Gastrocnemius medialis (tissue), 4 donors: ENCODE measurements around the gene C1QC. TPM values are rescaled to one million over a fixed set of nuclear protein-coding genes. Genes with fewer than 3 reads are reported as not detected.

ENCODE experiments used
- ATAC-seq, 2 donors: fragments of 150-250 bp; one replicate each; pipeline ENCODE4 v1.9.1; 2016
- DNase-seq, 2 donors: peaks; one replicate each; pipeline ENCODE4 v3.0.0-alpha.2; 2019
- H3K27ac ChIP-seq, 4 donors: fragments of 200-600 bp; sonication (generic); 1 replicate in 1 of 4; 2 replicates in 3 of 4; pipeline ENCODE4 v1.5.1; 2016 to 2018; ENCODE audit warnings: mild to moderate bottlenecking in 2 of 4, moderate library complexity in 1 of 4
- H3K27me3 ChIP-seq, 3 donors: fragments of 200-600 bp; sonication (generic) in 2 of 3; 1 replicate in 1 of 3; 2 replicates in 2 of 3; pipeline versions ENCODE4 v1.5.1 to v1.6.0; 2016 to 2019; ENCODE audit warnings: mild to moderate bottlenecking in 1 of 3, moderate library complexity in 1 of 3
- H3K36me3 ChIP-seq, 2 donors: fragments of 200-600 bp; sonication (generic) in 1 of 2; one replicate each; pipeline ENCODE4 v1.5.1; 2017 to 2018
- H3K4me1 ChIP-seq, 2 donors: fragments of 200-600 bp; sonication (generic) in 1 of 2; one replicate each; pipeline ENCODE4 v1.5.1; 2016 to 2017; ENCODE audit warnings: mild to moderate bottlenecking in 2 of 2
- H3K4me3 ChIP-seq, 4 donors: fragments of 200-600 bp; sonication (generic) in 3 of 4; 1 replicate in 1 of 4; 2 replicates in 3 of 4; pipeline ENCODE4 v1.5.1; 2016 to 2019; ENCODE audit warnings: mild to moderate bottlenecking in 2 of 4
- H3K9me3 ChIP-seq, 3 donors: fragments of 200-600 bp; sonication (generic) in 2 of 3; 1 replicate in 1 of 3; 2 replicates in 2 of 3; pipeline ENCODE4 v1.5.1; 2016 to 2019
- CTCF ChIP-seq, 5 experiments: fragments of 450-650 bp in 3 of 5; fragments of 200-600 bp in 2 of 5; sonication (generic) in 2 of 5; IDR thresholded peaks in 4 of 5; conservative IDR thresholded peaks in 1 of 5; 1 replicate in 4 of 5; 2 replicates in 1 of 5; pipeline ENCODE4 v1.5.1; 2016 to 2019; ENCODE audit warnings: antibody characterized with exemption in 5 of 5, mild to moderate bottlenecking in 3 of 5, moderate library complexity in 3 of 5
- POLR2A ChIP-seq, 2 donors: fragments of 450-650 bp; IDR thresholded peaks; one replicate each; pipeline ENCODE4 v1.6.1; 2017; ENCODE audit warnings: antibody characterized with exemption in 2 of 2, mild to moderate bottlenecking in 2 of 2, moderate library complexity in 2 of 2
- in situ Hi-C, 4 donors: fragments of 200-750 bp; cut with MboI; loops; one replicate each; pipeline versions ENCODE4 v1.15.0 to v1.8.0; 2017; ENCODE audit warnings: low sequenced_read_pairs in 4 of 4
- intact Hi-C: fragments of 100-400 bp; cut with DNase I; formaldehyde crosslinking; loops from one replicate; pipeline ENCODE4 v1.15.1; 2023; ENCODE audit warnings: low total_unique reads
- total RNA-seq, 4 donors: library from RNA; depleted of rRNA; stranded (reverse); fragments of >200 nt; gene quantifications; one replicate each; pipeline versions ENCODE4 v1.1.0 to v1.2.3, GENCODE V29; 2016

The C1QC gene
- total RNA-seq, 4 donors from 2014 or later = 12.9 to 66.3 (median 33.5) TPM

GRCh38 chr1:22597996-22598395 is 45.4 kb upstream of the C1QC start:
- H3K36me3 ChIP-seq = no peaks in the 10 kb centered on the region
- no peak for ATAC-seq
- no peaks in the 10 kb centered on the region for H3K9me3 ChIP-seq
- no peak for DNase-seq
- intact Hi-C loops (no loop called here), in situ Hi-C loops (no loop called here)
- no peak overlapping the region for H3K4me3 ChIP-seq
- no peak overlapping the region for H3K27ac ChIP-seq
- peaks cover 22 to 38% (median 22%) of the 10 kb centered on the region in 3 donors for H3K27me3 ChIP-seq
- TF ChIP-seq CTCF (IDR thresholded peaks at IDR 0.05 in 4 of 5, conservative IDR thresholded peaks at IDR 0.05 in 1 of 5) = no peak
- no peak for TF ChIP-seq POLR2A (IDR thresholded peaks at IDR 0.05)
- H3K4me1 ChIP-seq = no peaks in the 10 kb centered on the region

GRCh38 chr1:22598736-22599135 is 44.7 kb upstream of the C1QC start:
- H3K36me3 ChIP-seq = no peaks in the 10 kb centered on the region
- no peaks in the 10 kb centered on the region for H3K4me1 ChIP-seq
- H3K27me3 ChIP-seq = peaks cover 16 to 37% (median 21%) of the 10 kb centered on the region in 3 donors
- no peak overlapping the region for H3K27ac ChIP-seq
- TF ChIP-seq CTCF (IDR thresholded peaks at IDR 0.05 in 4 of 5, conservative IDR thresholded peaks at IDR 0.05 in 1 of 5) (no peak), POLR2A (IDR thresholded peaks at IDR 0.05) (no peak)
- intact Hi-C loops (no loop called here), in situ Hi-C loops (no loop called here)
- H3K4me3 ChIP-seq = no peak overlapping the region
- DNase-seq = no peak
- no peak for ATAC-seq
- no peaks in the 10 kb centered on the region for H3K9me3 ChIP-seq

GRCh38 chr1:22600071-22600816 is 43.2 kb upstream of the C1QC start:
- intact Hi-C loops (no loop called here), in situ Hi-C loops (no loop called here)
- TF ChIP-seq POLR2A (IDR thresholded peaks at IDR 0.05) = no peak
- TF ChIP-seq CTCF (IDR thresholded peaks at IDR 0.05 in 4 of 5, conservative IDR thresholded peaks at IDR 0.05 in 1 of 5) = no peak
- Histone ChIP-seq H3K27ac (no peak overlapping the region), H3K27me3 (peaks cover 22 to 39% (median 25%) of the 10 kb centered on the region in 3 donors), H3K4me1 (no peaks in the 10 kb centered on the region), H3K4me3 (no peak overlapping the region), H3K9me3 (no peaks in the 10 kb centered on the region), H3K36me3 (no peaks in the 10 kb centered on the region)
- ATAC-seq = no peak
- DNase-seq = no peak

GRCh38 chr1:22600817-22601605 is 42.4 kb upstream of the C1QC start:
- intact Hi-C loops (no loop called here), in situ Hi-C loops (no loop called here)
- TF ChIP-seq POLR2A (IDR thresholded peaks at IDR 0.05) = no peak
- TF ChIP-seq CTCF (IDR thresholded peaks at IDR 0.05 in 4 of 5, conservative IDR thresholded peaks at IDR 0.05 in 1 of 5) = no peak
- Histone ChIP-seq H3K9me3 (no peaks in the 10 kb centered on the region), H3K27ac (no peak overlapping the region), H3K27me3 (peaks cover 23 to 44% (median 31%) of the 10 kb centered on the region in 3 donors), H3K4me3 (no peak overlapping the region), H3K4me1 (no peaks in the 10 kb centered on the region), H3K36me3 (no peaks in the 10 kb centered on the region)
- DNase-seq (no peak), ATAC-seq (no peak)
